Activated CD8-positive, alpha-beta memory T cell treated with anti-CD3 and anti-CD28 coated beads, Interleukin-2, amount 50 U/mL, for 48 hours (primary cell): ENCODE measurements around the gene SSR3.
"Not testable (repeated sequence)": the region's sequence is repeated elsewhere in the genome, so short reads cannot be mapped to it uniquely, and the experiment has no call there.

Source experiments
- DNase-seq: peaks from one replicate; pipeline ENCODE4 v3.0.0-alpha.2; 2020

SSR3 gene

DNA sequence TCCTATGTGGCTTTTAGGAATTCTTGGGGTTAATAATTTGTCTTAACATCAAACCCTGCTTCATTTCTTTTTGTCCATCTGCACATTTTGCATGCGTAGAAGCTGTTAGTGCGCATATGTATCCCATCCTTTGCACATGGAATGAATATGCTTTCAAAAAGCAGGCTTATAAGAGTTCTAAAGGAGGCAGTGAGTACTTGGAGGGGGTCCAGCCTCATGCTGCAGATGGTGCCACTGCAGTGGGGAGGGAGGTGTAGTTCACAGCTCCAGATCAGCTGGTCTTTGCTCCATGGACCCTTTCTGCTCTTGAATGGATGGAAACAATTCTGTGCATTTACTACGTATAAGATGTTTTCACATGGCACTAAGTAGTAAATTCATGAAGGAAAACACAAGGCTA lies 20.7 kb upstream of the SSR3 start:
- no peak for DNase-seq

DNA sequence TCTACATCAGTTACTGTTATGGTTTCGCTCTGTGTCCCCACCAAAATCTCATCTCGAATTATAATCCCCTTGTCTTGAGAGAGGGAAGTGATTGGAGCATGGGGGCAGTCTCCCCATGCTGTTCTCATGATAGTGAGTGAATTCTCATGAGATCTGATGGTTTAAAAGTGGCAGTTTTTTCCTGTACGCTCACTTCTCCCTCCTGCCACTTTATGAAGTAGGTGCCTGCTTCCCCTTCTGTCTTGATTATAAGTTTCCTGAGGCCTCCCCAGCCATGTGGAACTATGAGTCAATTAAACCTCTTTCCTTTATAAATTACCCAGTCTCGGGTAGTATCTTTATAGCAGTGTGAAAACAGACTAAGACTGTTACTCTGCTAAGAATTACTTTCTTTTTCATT lies 15.0 kb upstream of the SSR3 start:
- DNase-seq = not testable (repeated sequence)

DNA sequence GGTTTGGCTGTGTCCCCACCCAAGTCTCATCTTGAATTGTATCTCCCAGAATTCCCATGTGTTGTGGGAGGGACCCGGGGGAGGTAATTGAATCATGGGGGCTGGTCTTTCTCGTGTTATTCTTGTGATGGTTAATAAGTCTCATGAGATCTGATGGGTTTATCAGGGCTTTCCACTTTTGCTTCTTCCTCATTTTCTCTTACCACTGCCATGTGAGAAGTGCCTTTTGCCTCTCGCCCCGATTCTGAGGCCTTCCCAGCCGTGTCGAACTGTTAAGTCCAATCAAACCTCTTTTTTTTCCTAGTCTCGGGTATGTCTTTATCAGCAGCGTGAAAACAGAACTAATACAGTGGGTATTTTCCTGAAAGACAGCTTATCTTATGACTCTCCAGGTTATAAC lies 14.1 kb upstream of the SSR3 start:
- not testable (repeated sequence) for DNase-seq

DNA sequence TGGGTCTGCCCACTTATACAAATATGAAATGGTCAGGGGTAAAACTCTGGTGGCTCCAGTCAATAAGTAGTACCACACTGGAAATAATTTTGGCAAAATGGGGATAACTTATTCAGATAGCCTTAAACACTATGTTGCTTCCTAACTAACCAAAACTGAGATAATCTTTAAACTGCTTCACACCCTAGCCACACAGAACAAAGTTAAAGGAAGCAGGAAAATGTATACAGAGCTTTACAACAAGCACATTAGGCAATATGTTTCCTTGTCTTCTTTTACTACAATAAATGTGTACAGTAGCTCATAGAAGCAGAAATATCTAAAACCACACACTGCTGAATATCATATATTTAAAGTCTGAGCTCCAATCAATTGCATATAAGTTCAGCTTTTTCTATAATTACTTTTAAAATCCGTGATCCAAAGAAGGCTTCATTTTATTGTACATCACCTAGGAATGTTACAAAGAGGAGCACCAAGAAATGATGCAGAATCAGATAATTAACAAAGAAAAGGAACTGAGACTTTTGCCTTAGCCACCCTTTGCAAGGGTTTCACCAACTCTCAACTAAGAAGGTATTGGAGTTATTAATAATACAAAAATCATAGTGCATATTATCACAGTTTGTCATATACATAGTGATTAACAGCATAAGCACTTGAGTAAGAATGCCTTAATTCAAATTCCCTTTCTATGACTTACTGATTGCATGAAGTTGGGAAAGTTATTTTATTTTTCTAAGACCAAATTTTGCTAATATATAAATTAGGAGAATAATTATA lies 9.2 kb upstream of the SSR3 start:
- no peak for DNase-seq

DNA sequence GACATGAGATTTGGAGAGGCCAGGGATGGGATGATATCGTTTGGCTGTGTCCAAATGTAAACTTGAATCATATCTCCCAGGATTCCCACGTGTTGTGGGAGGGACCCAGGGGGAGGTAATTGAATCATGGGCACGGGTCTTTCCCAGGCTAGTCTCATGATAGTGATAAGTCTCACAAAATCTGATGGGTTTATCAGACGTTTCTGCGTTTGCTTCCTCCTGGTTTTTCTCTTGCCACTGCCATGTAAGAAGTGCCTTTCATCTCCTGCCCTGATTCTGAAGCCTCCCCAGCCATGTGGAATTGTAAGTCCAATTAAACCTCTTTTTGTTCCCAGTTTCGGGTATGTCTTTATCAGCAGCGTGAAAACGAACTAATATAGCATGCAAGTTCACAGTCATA lies 7.6 kb upstream of the SSR3 start:
- not testable (repeated sequence) for DNase-seq

DNA sequence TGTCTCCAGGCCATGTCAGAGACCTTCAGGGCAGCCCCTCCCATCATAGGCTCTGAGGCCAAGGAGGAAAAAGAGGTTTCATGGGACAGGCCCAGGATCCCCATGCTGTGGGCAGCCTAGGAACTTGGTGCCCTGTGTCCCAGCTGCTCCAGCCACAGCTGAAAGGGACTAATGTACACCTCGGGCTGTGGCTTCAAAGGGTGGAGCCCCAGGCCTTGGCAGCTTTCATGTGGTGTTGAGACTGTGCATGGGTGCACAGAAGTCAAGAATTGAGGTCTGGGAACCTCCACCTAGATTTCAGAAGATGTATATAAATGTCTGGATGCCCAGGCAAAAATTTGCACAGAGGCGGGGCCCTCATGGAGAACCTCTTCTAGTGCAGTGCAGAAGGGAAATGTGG lies 6.6 kb upstream of the SSR3 start:
- no peak for DNase-seq

DNA sequence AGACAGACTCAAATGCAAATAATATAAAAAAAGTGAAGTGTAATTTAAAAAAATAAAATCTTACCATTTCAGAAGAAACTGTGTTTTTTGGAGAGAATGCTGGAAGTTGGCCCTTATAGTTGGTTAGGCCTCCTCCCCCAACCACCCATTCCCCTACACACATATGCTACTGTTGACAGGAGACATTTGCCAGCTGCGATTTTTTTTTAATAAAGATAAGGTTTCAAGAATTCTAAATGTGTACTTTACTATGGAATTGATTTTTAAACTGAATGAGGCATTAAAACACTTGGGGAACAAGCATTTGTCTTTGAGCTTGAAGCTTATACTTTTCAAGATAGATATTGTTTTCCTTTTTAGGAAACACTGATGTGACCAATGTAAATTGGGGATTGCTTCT lies 4.4 kb upstream of the SSR3 start:
- DNase-seq = no peak

DNA sequence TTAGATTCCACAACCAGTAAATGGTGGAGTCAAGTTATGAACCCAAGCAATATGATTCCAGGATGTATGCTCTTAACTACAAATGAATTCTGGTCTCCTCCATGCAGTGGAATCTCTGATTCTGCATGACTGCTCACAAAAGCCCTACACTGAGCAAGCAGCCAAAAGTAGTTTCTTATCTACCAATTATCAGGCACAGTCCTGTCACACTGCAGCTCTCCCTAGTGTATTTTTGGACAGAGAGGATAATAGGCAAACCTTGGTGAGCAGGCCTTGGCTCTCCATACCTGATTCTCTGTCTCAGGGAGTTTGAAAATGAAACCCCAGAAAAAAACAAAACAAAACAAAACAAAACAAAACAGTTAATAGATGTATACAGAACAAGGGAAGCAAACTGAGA lies 3.5 kb upstream of the SSR3 start:
- DNase-seq = no peak

DNA sequence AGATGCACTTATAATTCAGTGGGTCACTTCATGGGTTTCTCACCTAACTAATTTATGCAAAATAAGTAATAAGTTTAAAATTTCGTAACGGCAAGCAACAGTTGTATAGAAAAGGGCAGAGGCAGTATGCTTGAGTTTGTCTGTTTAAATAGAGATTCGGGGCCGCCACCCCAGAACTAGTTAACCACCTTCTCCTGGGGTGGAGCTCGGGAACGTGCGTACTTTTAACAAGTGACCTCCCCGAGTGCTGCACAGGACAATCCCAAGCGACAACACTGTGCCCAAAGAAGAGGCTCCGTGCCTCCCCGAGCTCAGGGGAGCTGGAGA lies 439 bp downstream of the SSR3 start:
- no peak for DNase-seq

DNA sequence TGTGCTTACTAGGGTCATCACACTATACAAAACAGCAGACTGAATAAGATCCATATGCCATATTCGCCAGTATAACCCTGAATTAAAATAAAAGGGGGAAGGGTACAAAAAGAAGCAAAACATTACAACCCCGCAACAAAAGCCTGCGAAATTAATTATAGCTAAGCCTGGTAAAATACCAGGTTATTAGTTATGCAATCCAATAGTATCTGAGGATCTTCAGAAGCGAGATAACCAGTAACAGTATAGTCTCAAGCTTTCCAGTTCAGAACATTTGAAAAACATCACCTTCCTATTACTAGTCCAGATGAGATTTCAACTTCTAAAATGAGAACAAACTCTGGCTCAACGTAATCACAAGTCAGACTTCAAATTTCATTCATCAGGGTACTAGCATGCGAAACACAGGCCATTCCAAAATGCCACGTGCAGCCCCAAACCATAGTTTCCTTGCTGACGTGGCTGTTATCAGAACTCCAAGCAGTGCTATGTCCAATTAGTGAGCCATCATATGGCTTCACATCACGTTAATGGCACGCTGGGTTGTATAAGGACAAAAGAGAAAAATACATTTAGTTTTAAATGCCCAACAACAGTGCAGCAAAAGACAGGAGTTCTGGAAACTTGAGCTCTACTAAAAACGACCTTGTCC lies 1.1 kb downstream of the SSR3 start:
- DNase-seq = no peak

DNA sequence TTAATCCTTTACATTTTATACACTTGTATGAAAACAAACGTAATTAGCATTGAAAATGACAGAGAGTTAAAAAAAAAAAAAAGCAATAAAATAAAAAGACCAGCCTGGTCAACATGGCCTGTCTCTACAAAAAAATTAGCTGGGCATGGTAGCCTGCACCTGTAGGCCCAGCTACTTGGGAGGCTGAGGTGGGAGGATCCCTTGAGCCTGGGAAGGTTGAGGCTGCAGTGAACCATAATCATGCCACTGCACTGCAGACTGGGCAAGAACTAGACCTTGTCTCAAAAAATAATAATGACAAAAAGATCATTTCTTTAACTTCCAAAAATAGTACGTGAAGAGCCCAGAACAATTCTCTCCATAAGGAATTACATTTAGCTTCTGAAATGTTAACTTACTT lies 1.9 kb downstream of the SSR3 start:
- DNase-seq = no peak

DNA sequence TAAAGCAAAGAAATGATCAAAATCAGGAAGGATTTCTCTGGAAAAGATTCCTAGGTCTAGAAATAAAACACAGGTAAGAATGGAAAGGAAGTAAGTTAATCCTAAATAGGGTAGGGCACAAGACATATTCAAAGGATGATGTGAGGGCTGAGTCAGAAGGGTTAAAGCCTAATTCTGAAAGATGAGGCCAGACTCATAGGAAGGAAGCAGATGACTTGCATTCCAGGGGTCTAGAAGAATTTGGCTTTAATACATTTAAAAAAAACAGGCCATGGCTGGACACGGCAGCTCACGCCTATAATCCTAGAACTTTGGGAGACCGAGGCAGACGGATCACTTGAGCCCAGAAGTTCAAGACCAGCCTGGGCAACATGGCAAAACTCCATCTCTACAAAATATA lies 3.2 kb downstream of the SSR3 start:
- DNase-seq = no peak

DNA sequence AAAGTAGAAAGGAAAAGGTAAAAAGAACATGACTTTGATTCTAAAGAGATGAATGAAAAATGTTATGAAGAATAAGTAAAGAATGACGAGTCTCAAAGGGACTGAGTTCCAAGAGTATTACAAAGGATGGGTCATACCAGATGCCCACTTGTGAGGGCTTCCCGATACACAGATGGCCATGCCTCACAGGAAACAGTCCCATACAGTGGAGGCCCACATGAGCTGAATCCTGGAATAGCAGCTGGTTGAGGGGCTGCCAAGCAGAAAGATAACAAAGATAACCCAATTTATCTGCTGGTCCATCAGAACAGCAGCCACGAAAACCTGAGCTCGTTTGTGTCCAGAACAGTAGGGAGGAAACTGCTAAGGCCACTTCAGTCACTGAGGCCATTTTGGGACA lies 3.7 kb downstream of the SSR3 start:
- DNase-seq = no peak

DNA sequence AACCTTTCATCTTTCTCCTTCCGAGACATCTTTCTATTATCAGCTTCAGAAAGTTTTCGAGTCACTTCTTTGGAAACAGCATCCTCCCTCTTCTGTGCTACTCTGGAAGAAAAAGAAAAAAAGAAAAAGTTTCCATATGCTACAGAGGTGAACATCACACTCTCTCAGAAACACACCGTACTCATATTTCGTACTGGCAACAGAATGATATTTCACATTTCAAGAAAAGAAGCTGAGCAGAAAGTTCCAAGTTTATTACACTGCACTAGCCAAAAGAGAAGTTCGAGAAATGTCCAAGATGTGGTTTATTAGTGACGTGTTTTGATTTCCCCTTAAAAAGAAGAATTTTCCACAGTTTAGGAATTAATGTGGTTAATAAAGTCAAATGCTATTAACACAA lies 6.0 kb downstream of the SSR3 start:
- DNase-seq = no peak

DNA sequence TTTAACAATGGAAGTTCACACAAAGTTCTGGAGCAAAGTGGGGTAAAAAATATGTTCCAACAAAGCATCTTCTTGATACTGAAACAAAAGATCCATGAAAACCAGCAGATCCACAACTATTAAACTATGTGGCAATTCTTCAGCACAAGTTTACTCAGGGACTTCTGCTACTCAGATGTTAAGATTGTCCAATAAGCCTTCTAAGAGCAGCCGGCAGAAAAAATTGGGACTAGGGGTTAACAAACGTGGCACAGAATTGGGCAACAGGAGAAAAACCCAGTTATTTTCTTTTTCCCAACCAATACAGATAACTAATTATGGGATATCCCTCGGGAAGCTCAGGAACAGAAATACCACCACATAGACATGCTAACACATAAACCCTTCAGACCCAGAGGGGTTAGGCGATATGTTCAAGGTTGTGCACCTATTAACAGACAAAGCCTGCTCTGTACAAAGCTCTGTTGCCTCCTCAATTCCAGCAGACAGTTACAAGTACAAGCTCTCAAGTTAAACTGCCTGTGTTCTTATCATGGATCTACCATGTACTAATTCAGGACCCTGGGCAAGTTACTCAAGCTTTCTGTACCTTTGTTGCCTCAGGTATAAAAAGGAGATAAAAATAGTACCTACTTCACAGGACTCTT lies 6.8 kb downstream of the SSR3 start:
- DNase-seq = no peak

DNA sequence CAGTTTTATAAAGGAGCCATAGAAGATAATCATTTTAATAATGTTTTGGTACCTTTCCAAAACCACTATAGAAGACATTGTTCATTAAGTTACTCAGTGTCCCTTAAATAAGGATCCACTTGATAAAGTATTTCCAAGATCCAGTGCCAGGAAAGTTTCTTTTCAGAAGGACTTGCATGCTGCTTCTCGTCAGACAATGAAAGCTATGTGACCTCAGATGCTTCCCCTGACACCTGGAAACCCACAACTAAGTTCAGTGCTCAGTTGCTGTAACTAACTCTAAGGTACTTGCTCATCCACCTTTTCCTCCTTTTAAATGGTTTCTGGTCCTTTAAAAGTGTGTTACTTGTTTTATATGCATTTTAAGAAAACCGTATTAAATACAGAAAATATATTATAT lies 7.3 kb downstream of the SSR3 start:
- DNase-seq = no peak

DNA sequence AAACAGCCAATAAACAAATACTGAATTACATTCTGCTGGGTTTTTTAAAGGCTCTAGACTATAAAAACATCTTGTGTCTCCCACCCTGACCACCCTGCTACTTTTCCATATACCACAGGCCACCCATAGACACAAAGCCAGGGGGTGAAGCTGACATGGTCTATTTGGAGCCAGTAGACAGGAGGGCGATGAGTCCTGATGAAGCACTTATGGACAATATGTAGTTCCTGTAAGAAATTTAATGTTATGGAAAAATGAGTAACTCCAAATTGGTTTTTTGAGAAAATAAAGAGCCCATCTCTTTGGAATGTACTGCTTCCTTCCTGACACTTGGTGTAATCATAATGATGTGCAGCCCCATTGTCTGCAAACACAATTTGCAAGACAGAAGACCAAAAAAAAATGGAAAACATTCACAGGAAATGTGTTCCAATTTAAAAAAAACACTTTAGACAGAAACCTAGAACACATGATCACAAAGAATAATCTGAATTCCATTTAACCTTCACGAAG lies 11.8 kb downstream of the SSR3 start:
- no peak for DNase-seq

DNA sequence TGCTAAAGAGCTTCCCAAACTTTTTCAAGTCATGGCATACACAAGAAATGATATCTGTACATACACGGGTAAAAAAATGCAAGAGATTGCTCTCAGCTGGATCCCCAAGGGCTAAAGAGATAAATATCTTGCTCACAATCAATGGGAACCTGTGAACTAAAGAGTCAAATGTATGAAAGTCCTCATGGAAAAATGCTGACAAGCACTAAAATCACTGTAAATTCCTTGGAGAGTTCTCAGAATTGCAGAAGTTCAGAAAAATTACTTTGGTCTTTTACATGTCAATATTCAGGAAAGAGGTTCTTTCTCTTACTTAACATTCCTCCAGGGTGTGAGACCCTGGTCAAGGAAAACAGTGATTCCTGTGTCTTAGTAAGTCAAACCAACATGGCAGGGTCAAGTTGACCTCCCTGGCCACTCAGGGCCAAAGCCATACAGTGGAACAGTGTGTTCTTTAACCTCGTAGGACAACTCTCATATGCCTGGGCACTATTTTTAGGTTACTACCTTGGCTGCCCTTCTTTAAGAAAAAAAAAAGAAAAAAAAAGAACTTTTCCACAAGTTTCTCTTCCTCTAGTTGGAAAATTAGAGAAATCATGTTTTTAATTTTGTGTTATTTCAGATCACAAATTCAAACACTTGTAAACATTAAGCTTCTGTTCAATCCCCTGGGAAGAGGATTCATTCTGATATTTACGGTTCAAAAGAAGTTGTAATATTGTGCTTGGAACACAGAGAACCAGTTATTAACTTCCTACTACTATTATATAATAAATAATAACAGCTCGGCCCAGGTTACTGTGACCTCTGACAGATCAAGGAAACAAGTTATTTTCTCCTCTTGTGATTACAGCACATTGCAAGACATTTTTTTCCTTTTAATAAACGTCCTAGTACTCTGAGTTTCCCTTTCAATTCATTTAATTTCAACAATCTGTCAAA lies 12.5 kb downstream of the SSR3 start:
- no peak for DNase-seq

DNA sequence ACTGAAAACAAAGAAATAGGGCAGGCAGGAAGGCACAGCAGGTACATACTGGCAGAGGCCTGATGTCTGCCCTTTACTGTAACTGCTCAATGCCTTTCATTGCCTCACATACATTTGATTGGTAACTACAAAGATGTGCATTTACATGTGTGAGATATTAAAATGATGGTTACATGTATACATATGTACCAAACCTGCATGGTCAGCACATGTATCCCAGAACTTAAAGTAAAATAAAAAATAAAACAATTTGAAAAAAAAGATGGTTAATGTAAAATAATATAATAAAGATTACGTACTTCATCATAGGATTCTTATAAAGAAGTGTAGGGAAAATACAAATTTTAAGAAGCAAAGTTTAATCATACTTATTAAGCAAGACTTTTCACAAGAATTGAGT lies 15.1 kb downstream of the SSR3 start:
- DNase-seq = no peak

DNA sequence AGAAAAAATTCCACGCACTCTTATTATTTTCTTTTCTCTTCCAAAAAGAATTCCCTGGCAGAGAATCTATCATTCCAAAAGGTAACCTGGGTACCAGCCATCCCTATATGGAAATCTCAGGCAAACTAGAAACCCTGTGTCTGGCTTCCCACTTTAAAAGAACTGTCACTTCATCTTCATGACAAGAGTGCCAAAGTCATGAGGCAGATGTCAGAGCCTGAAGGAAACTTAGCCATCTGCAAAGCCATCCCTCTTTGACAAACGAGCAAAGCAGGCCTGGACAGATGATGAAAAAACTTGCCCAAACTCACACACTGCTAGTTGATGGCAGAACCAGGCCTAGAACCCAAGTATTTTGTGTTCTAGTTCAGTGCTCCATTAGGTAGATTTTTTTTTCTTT lies 15.9 kb downstream of the SSR3 start:
- no peak for DNase-seq

DNA sequence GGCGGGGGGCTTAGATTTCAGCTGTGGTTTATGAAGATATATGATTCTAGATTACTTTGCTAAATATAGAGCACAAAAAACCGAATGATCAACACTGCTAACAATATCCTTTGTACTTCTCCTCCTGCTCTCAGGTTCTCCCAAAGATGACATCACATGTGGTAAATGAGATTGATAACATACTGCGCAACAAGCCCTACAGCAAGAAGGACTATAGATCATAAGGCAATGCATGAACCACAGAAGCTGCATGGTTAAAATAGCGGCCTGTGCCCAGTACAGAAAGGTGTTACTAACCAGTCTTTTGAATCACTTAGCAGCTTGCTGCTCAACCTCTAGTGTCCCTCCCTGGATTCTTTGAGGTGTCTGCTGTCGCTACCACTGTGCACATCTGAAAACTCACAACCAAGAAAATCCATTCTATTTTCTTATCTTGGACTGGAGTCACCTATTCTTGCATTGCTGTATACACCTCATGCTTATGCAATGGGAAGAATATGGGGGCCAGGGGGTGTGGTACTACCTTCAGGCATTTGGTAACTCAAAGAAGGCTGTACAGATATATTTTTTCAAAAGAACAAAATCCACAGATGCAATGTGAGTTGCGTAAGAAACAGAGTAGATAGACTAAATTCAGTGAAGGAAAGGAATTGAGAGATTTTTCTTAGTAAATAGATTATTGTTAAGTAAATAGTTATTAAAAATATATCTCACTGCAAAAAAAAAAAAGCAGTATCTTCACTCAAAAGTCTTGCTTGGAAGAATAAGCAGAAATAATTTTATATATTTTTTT lies 18.2 kb downstream of the SSR3 start:
- DNase-seq = no peak

DNA sequence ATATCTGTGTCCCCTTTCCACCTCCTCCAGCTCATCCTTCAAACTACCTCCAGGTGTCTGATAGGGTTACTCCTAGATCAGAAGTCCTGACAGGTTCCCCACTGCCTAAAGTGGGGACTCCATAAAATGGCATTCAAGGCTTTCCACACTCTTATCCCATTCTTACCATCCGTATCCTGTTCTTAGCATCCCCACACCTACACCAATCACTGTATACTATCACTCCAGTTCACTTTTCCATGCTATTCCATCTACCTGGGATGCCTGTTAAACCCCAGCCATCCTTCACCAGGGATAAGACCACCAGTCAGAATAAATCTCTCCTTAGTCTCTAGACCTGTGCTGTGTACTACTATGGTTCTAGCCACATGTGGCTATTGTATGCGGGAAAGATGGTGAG lies 19.1 kb downstream of the SSR3 start:
- DNase-seq = no peak
